ENCODE results near the gene LUC7L.

GRCh38 chr16:146646-147045 lies 82.6 kb downstream of the LUC7L start:
- TF ChIP-seq NFIC (IDR thresholded peaks at IDR 0.05) (no peak), TAF1 (IDR thresholded peaks at IDR 0.05; ENCODE audit: low read depth) (no peak), MAX (IDR thresholded peaks at IDR 0.05) (no peak)
